A172 (cell line): ENCODE data around the gene GIPC3. TPM values are rescaled to one million over a fixed set of nuclear protein-coding genes. Genes with fewer than 3 reads are reported as not detected.
"Not testable (repeated sequence)": the region's sequence is repeated elsewhere in the genome, so short reads cannot be mapped to it uniquely, and the experiment has no call there.

Source experiments
- DNase-seq: peaks from one replicate; pipeline ENCODE4 v3.0.0-alpha.2; 2015; ENCODE audit warnings: low spot score
- total RNA-seq: library from RNA; depleted of rRNA; stranded (reverse); fragments of >200 nt; shearing (Covaris generic); gene quantifications from 2 replicates; pipeline ENCODE4 v1.2.3, GENCODE V29; 2014

GIPC3 gene
- total RNA-seq, 1 experiment from 2014 or later = not detected

GRCh38 chr19:3618811-3619630, 33.7 kb downstream of the GIPC3 start:
- DNase-seq = no peak

GRCh38 chr19:3619631-3620012, 34.3 kb downstream of the GIPC3 start:
- no peak for DNase-seq

- no peak for DNase-seq
These were observed 35.0 kb downstream of the GIPC3 start for GRCh38 chr19:3620145-3620816.

- no peak for DNase-seq
These were observed 35.7 kb downstream of the GIPC3 start for GRCh38 chr19:3620817-3621547.

GRCh38 chr19:3621689-3622088, 36.4 kb downstream of the GIPC3 start:
- DNase-seq = no peak

- no peak for DNase-seq
These were observed 36.9 kb downstream of the GIPC3 start for GRCh38 chr19:3622224-3622623.

GRCh38 chr19:3623716-3624115, 38.4 kb downstream of the GIPC3 start:
- DNase-seq = no peak

GRCh38 chr19:3625996-3626472, 40.8 kb downstream of the GIPC3 start:
- no peak for DNase-seq

GRCh38 chr19:3626473-3627350, 41.4 kb downstream of the GIPC3 start, which contains the start of gene CACTIN:
Gene CACTIN, minus strand, starts transcription at chr19:3626790. Its CDS starts 28 bp downstream, at chr19:3626762.
- DNase-seq = peak; percentile 98

- DNase-seq = no peak
These were observed 42.1 kb downstream of the GIPC3 start for GRCh38 chr19:3627351-3627723.

- DNase-seq = not testable (repeated sequence)
These were observed 43.5 kb downstream of the GIPC3 start for GRCh38 chr19:3628766-3629165.

- no peak for DNase-seq
These were observed 46.0 kb downstream of the GIPC3 start for GRCh38 chr19:3631053-3631861.

GRCh38 chr19:3632098-3632497, 46.8 kb downstream of the GIPC3 start:
- no peak for DNase-seq

GRCh38 chr19:3632739-3633558, 47.7 kb downstream of the GIPC3 start:
- no peak for DNase-seq

- no peak for DNase-seq
These were observed 48.3 kb downstream of the GIPC3 start for GRCh38 chr19:3633559-3633988.

- DNase-seq = no peak
These were observed 49.3 kb downstream of the GIPC3 start for GRCh38 chr19:3634496-3635045.

GRCh38 chr19:3636506-3636905, 51.2 kb downstream of the GIPC3 start:
- DNase-seq = no peak

GRCh38 chr19:3636962-3637361, 51.7 kb downstream of the GIPC3 start:
- no peak for DNase-seq

- no peak for DNase-seq
These were observed 52.3 kb downstream of the GIPC3 start for GRCh38 chr19:3637621-3638020.
